ENCODE data around the gene ACAA2.

The ACAA2 gene

GRCh38 chr18:49761771-49762170 is 51.6 kb downstream of the ACAA2 start:
- DNase-seq (ENCODE audit: low read depth in 1 of 2, low spot score in 1 of 2) = no peak
- TF ChIP-seq GABPA (IDR thresholded peaks at IDR 0.05; ENCODE audit: low read depth) = no peak
- Histone ChIP-seq H3K27ac (replicated peaks) (no peak overlapping the region), H3K27me3 (ENCODE audit: insufficient read depth, poor library complexity, severe bottlenecking) (no peaks in the 10 kb centered on the region), H3K4me3 (replicated peaks; ENCODE audit: insufficient read depth, low read length) (no peak overlapping the region)

- no peaks in the 10 kb centered on the region for H3K27me3 ChIP-seq (ENCODE audit: insufficient read depth, poor library complexity, severe bottlenecking)
- DNase-seq (ENCODE audit: low read depth in 1 of 2, low spot score in 1 of 2) = no peak
- TF ChIP-seq SPI1 (IDR thresholded peaks at IDR 0.05; ENCODE audit: borderline replicate concordance, low read depth) (no peak), POLR2AphosphoS5 (IDR thresholded peaks at IDR 0.05; ENCODE audit: low read depth) (no peak), CTCF (IDR thresholded peaks at IDR 0.05; ENCODE audit: insufficient read depth, low read length) (no peak), GABPA (IDR thresholded peaks at IDR 0.05; ENCODE audit: low read depth) (no peak), REST (IDR thresholded peaks at IDR 0.05; ENCODE audit: insufficient replicate concordance, low read depth) (no peak)
- H3K27ac ChIP-seq (replicated peaks) = no peak overlapping the region
- H3K4me3 ChIP-seq (replicated peaks; ENCODE audit: insufficient read depth, low read length) = no peak overlapping the region
Observed at GRCh38 chr18:49758263-49758610, 55.1 kb downstream of the ACAA2 start.

- no peaks in the 10 kb centered on the region for H3K27me3 ChIP-seq (ENCODE audit: insufficient read depth, poor library complexity, severe bottlenecking)
- TF ChIP-seq CTCF (IDR thresholded peaks at IDR 0.05; ENCODE audit: insufficient read depth, low read length) = no peak
- no peak for TF ChIP-seq REST (IDR thresholded peaks at IDR 0.05; ENCODE audit: insufficient replicate concordance, low read depth)
- no peak for TF ChIP-seq SPI1 (IDR thresholded peaks at IDR 0.05; ENCODE audit: borderline replicate concordance, low read depth)
- TF ChIP-seq GABPA (IDR thresholded peaks at IDR 0.05; ENCODE audit: low read depth) = no peak
- no peak for TF ChIP-seq POLR2AphosphoS5 (IDR thresholded peaks at IDR 0.05; ENCODE audit: low read depth)
- DNase-seq (ENCODE audit: low read depth in 1 of 2, low spot score in 1 of 2) = no peak
- H3K4me3 ChIP-seq (replicated peaks; ENCODE audit: insufficient read depth, low read length) = no peak overlapping the region
- no peak overlapping the region for H3K27ac ChIP-seq (replicated peaks)
Observed at GRCh38 chr18:49757513-49758262, 55.6 kb downstream of the ACAA2 start.

- DNase-seq (ENCODE audit: low read depth in 1 of 2, low spot score in 1 of 2) = no peak
- Histone ChIP-seq H3K27me3 (ENCODE audit: insufficient read depth, poor library complexity, severe bottlenecking) (no peaks in the 10 kb centered on the region), H3K27ac (replicated peaks) (no peak overlapping the region), H3K4me3 (replicated peaks; ENCODE audit: insufficient read depth, low read length) (no peak overlapping the region)
- TF ChIP-seq REST (IDR thresholded peaks at IDR 0.05; ENCODE audit: insufficient replicate concordance, low read depth) (no peak), CTCF (IDR thresholded peaks at IDR 0.05; ENCODE audit: insufficient read depth, low read length) (no peak), GABPA (IDR thresholded peaks at IDR 0.05; ENCODE audit: low read depth) (no peak), SPI1 (IDR thresholded peaks at IDR 0.05; ENCODE audit: borderline replicate concordance, low read depth) (no peak), POLR2AphosphoS5 (IDR thresholded peaks at IDR 0.05; ENCODE audit: low read depth) (no peak)
Observed at GRCh38 chr18:49756671-49757362, 56.5 kb downstream of the ACAA2 start.
